ENCODE measurements around the gene CAMKV.

CAMKV gene

DNA sequence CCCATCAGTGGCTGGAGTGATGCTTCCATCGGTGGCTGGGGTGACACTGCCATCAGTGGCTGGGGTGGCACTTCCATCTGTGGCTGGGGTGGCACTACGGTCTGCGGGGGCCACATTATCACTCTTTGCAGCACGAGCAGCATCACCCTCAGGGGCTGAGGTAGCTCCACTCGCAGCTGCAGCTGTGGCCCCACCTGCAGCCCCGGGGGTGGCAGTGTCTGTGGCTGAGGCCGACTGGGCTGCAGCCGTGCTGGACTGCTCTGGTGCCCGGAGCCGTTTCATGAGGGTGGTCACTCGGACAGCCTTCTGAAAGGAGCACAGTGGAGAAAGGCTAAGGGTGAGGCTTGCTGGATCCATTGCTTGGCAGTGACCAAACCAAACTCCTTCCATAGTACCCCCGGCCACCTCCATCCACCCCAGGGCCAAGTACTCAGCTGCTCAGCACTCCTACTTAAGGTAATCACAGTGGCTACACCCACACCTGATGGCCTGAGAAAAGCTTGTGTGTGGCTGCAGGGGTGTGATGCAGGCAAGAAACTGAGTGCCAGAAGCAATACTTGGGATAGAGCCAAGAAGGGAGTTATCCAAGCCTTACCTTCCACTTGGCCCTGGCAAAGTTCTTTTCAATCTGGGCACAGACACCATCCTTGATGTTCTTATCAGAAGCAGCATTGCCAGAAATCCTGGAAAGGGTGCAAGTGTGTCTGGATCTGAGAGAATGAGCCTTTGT, 10.0 kb downstream of the CAMKV start:
- no peak for DNase-seq (ENCODE audit: low read depth)
- TF ChIP-seq CTCF (IDR thresholded peaks at IDR 0.05; ENCODE audit: control insufficient read depth, insufficient read depth, low read depth, low read length, missing control alignments), result no peak
- H3K4me3 ChIP-seq (ENCODE audit: control insufficient read depth, low read depth, low read length), result no peak overlapping the region

DNA sequence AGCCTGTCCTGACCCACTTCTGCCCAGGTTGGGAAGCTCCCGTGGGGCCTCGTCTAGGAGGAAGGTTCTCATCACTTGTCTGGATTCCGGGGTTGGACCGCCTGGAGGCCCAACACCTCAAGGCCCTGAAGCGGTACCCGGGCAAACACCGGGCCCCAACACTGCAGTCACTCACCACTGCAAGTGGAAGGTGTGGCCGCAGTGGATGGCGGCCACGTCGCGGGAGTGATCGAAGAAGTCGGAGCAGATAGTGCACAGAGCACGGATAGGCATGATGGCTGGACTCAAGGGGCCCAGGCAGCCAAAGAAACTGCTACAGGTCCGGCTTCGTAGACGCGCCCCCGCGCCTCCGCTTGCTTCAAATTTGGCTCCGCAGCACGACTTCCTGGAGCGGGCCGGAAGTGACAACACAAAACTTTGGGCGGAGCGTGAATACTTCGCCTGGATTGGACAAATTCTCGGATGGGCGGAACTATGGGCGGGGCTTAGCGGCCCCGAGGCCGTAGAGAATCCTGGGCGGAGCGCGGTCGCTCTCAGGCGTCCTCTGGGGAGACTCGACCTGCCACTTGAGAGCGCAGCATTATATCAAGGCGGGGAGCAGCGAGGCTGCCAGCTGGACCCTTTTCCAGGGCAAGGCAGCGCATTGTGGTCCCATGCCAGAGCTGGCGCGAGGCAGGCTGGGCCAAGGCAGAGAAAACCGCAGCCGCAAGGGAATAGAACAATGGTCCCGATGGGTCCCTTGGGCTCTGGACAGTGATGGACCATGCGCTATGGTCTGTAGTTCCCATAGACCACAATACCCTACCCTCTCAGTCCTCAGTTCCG, 13.3 kb downstream of the CAMKV start, which contains the start of gene TRAIP:
Gene TRAIP, minus strand, starts transcription at position 384 of the 825 bp plus-strand sequence. Its CDS starts 111 bp downstream, at position 273.
- DNase-seq (ENCODE audit: low read depth), result peak; percentile 55
- no peak for TF ChIP-seq CTCF (IDR thresholded peaks at IDR 0.05; ENCODE audit: control insufficient read depth, insufficient read depth, low read depth, low read length, missing control alignments)
- peak within 1 kb of the TSS; percentile 87 for H3K4me3 ChIP-seq (ENCODE audit: control insufficient read depth, low read depth, low read length)

DNA sequence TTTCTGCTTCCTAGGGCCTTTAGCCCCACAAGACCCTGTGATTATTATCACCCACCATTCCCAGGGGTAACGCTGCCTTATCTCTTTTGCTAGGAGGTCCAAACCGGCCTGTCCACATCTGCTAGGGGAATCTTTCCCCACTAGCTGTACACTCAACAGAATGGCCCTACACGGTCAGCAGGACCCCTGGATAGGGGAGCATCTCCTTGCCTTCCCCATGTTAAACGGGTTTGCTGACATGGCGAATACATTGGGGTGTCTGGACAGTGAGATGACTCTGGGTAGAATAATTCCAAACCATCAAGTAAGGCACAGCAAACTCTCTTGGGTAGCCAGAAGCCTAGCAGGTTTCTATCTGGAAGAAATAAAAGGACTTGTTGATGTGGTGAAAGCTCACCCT, 14.0 kb downstream of the CAMKV start:
- no peak for DNase-seq (ENCODE audit: low read depth)
- no peak for TF ChIP-seq CTCF (IDR thresholded peaks at IDR 0.05; ENCODE audit: control insufficient read depth, insufficient read depth, low read depth, low read length, missing control alignments)
- peak overlapping the region; percentile 87 for H3K4me3 ChIP-seq (ENCODE audit: control insufficient read depth, low read depth, low read length)

GRCh38 chr3:49845694-49846093, 24.0 kb downstream of the CAMKV start:
- no peak for TF ChIP-seq CTCF (IDR thresholded peaks at IDR 0.05; ENCODE audit: control insufficient read depth, insufficient read depth, low read depth, low read length, missing control alignments)
- no peak overlapping the region for H3K4me3 ChIP-seq (ENCODE audit: control insufficient read depth, low read depth, low read length)
- no peak for DNase-seq (ENCODE audit: low read depth)

- no peak overlapping the region for H3K4me3 ChIP-seq (ENCODE audit: control insufficient read depth, low read depth, low read length)
- no peak for TF ChIP-seq CTCF (IDR thresholded peaks at IDR 0.05; ENCODE audit: control insufficient read depth, insufficient read depth, low read depth, low read length, missing control alignments)
- DNase-seq (ENCODE audit: low read depth), result no peak
These were observed 25.1 kb downstream of the CAMKV start for GRCh38 chr3:49844464-49845183.

DNA sequence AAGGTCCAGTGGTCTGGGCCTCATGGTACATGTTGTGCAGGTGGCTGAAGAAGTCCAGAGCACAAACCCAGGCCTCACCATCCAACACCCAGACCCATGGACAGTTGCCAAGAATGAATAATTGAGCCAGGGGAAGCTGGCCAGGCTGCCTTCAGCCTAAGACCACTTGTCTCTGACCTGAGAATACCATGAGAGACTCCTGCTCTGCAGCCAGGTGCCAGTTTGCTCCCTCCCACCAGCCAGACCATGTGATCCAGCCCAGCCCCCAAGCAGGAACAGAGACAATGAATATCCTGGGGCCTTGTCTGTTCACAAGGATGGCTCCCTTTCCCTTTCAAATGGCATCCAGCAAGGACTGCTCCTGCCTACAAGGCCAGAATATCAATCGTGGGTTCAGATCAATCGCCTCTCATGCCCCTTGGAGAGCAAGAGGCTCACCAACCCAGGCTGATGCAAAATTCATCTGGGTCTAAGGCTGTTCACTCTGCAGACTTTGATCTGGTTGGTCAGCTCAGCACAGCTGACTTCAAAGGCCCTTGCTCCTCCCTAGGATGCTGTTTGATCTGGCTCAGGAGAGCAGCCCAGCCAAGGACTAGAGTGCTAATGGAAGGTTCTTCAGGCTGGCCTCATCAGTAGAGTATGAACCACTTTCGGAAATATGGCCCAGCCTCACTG, 26.7 kb downstream of the CAMKV start:
- no peak for DNase-seq (ENCODE audit: low read depth)
- no peak for TF ChIP-seq CTCF (IDR thresholded peaks at IDR 0.05; ENCODE audit: control insufficient read depth, insufficient read depth, low read depth, low read length, missing control alignments)

More for the DNA sequence above, 26.7 kb downstream of the CAMKV start:
- no peak overlapping the region for H3K4me3 ChIP-seq (ENCODE audit: control insufficient read depth, low read depth, low read length)

Measured in AG09309 (cell line).